ENCODE data around the gene HOXB1.

DNA sequence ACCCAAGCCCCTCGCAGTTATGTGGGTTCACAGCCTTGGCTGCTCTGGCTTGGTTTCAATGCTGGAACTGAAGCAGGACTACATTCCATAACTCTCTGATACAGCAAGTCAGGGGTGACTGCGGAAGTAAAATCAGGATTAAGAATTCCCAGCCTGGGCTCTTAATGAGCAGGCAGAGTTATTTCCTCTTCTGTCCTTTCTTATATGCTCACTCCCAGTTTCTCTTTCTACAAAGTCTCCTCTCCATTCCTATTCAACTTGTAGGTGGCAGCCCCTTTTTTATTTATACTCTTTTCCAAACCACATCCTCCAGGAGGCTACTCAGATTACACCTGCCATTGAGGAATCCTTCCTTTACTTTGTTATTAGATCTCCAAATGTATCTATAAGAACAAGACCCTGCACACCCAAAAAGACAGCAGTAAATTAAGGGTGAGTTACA, 40.3 kb downstream of the HOXB1 start:
- TF ChIP-seq TAF1 (IDR thresholded peaks at IDR 0.05; ENCODE audit: borderline replicate concordance, low read depth, low read length) (no peak), POLR2AphosphoS5 (IDR thresholded peaks at IDR 0.05; ENCODE audit: low read depth, low read length) (no peak)

Data from GM12892 (cell line).